GM10266 (cell line): ENCODE measurements around the gene DSE.

Source experiments
- DNase-seq: peaks from one replicate; pipeline ENCODE4 v3.0.0; 2012; ENCODE audit errors: extremely low spot score
- TF ChIP-seq, protein P1 (sequence below): IDR thresholded peaks from 2 replicates; pipeline ENCODE4 v1.5.1; 2012; ENCODE audit warnings: mild to moderate bottlenecking, low read depth; ENCODE audit not compliant: control insufficient read depth, insufficient read depth; ENCODE audit errors: missing control alignments

The DSE gene

DNA sequence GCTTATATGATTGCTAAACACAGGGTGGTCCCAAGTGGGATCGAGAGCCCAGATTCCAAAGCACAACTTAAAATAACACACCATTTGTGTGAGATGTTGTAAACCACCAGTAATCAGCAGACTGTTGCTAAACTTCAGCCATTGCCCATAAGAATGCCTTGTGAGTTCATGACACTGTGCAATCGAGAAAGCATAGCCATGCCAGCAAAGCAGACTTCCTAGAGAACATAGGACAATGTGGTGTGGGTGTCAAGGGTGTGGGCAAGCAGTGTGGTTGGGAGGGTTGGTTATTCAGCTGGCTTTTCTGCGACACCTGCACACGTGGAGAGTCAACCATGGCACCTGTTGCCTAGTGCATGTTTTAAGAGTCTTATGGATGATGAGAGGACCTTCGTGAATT lies 74.4 kb downstream of the DSE start:
- TF ChIP-seq, protein P1, sequence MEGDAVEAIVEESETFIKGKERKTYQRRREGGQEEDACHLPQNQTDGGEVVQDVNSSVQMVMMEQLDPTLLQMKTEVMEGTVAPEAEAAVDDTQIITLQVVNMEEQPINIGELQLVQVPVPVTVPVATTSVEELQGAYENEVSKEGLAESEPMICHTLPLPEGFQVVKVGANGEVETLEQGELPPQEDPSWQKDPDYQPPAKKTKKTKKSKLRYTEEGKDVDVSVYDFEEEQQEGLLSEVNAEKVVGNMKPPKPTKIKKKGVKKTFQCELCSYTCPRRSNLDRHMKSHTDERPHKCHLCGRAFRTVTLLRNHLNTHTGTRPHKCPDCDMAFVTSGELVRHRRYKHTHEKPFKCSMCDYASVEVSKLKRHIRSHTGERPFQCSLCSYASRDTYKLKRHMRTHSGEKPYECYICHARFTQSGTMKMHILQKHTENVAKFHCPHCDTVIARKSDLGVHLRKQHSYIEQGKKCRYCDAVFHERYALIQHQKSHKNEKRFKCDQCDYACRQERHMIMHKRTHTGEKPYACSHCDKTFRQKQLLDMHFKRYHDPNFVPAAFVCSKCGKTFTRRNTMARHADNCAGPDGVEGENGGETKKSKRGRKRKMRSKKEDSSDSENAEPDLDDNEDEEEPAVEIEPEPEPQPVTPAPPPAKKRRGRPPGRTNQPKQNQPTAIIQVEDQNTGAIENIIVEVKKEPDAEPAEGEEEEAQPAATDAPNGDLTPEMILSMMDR = no peak
- no peak for DNase-seq

DNA sequence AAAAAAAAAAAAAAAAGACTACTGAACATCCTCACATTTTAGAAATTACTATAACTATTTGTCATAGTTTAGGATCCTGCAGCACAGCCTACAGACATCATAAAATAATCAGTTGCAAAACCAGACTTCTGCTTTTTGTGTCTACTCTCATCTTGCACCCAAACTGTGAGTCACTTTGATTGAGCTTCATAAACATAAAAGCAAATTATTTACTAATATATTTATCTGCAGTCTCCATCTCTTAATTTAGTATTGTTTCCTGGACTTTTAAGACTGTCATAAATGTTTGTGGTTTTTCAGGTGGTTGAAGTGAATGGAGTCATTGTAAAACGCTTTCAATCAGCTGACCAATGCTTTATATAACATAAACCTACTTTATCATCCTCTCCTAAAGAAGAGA lies 75.7 kb downstream of the DSE start:
- no peak for DNase-seq
- TF ChIP-seq, protein P1 = no peak

DNA sequence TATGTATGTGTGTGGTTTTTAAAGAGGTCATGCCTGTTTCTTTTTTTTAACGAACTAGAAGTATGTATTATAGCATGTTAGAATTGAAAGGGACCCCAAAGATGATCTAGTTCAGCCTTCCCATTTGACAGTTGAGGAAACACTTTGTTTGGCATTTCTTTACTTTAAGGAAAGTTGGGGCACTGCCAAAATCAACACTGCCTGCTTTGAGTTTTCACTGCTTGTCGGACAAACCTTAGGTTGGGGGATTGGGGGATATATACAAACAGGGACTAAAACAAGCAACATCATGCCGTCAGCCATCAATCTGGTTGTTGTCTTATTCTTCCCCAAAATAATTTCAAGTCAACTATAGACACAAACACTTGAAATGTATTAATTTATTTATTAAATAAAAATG lies 76.3 kb downstream of the DSE start:
- DNase-seq = no peak

DNA sequence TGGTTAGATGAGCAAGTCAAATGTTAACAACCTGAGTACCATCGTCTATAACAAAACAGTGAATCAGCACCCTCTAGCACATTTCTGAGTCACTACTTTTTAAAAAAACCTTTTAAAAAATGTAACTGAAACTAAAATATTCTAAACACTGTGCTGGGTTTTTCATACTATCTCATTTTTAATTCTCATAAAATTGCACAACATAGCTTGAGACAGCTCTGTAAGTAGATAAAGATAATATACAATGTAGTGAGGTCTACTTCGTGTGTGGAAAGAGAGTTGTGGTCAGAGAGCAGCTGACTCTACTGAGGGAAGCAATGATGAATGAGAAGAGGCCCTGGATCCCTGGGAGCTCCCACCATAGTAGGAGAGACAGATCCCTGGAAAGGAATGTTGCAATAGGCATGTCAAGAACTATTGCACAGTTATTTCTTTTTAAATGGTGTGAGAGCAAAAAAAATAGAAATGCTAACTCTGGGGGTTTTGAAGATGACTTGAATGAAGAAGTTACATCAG lies 76.8 kb downstream of the DSE start:
- TF ChIP-seq, protein P1 = peak; percentile 29
- no peak for DNase-seq

More for the DNA sequence above, 76.3 kb downstream of the DSE start:
- TF ChIP-seq, protein P1 = no peak

DNA sequence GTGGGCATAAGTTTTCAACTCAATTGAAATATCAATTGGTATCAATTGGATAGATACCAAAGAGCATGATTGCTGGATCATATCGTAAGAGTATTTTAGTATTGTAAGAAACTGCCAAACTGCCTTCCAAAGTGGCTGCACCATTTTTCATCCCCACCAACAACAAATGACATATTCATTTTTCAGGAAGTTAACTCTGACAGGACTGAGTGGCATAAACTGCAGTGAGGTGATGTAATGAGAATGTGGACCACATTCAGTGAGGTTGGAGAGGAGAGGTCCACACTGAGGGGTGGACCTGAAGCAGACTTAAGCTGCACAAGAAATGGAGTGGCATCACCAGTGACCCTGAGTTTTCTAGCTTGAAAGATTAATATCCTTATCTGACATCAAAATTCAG lies 78.8 kb downstream of the DSE start:
- TF ChIP-seq, protein P1 = no peak
- DNase-seq = no peak

DNA sequence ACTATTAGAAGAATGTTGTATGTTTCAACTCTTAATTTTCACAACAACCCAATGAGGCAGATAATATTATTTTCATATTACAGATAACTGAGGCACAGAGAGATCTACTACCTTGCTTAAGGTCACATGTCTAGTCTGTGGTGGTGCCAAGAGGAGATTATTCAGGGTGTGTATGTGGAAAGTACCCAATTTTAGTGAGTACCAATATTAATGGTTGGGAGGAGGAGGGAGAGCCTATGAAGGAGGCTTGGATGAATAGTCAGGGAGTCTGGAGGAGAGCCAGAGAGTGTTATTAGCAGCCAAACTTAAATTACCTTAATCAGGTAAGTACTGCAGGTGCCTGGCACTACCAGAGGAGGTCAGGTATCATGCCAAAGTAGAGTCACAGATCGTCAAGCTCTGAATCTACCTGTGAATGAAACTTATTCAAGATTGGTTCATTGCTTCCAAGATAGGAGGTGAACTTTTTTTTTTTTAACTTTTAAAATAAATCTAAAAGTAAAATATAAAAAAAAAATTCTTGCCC lies 79.5 kb downstream of the DSE start:
- TF ChIP-seq, protein P1 = no peak
- no peak for DNase-seq

DNA sequence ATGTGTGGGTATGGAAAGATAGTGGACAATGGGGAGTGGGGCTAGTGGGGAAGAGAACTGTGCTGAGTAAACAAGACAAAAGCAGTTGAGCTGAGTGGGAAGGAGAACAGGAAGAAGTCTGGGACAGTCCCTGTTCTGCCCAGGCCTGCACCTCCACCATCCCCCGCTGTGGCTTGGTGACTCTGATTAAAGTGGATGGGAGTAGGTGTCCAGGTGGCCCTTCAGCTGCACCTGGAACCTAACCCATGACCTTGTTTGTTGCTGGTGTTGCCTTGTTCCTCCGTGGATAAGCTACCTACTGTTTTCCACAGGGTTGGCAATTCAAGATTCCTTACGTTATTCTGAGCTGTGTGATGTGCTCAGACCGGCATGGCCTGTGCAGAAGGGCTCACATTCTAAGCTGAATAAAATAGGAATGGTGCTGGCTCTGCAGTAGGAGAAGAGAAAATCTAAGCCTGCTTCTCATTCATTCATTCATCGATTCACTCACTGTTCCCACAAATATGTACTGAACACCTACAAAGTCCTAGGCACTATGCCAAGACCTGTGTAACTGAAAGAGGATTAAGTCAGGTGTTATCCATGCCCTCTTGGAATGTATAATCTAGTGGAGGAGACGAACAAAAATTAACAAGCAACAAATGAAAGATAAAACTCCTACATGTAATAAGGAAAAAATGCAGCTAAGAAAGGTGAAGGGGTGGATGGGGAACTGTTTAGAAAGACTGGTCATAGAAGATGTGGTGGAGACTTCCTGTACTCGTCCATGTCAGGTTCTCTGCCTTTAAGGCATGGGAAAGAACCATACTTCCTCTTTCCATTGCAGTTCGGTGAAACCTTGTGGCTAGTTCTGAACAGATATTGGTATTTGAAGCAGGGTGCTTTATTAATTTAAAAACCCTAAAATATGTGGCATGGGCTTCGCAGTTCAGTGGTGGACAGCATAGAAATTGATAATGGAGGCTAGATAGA lies 80.3 kb downstream of the DSE start:
- peak; percentile 43 for DNase-seq
- TF ChIP-seq, protein P1 = no peak
